H9 (cell line): ENCODE results near the gene MIER2. TPM values are rescaled to one million over a fixed set of nuclear protein-coding genes. Genes with fewer than 3 reads are reported as not detected.

Experiments
- DNase-seq: peaks from one replicate; pipeline ENCODE4 v3.0.0-alpha.2; 2017
- H2AFZ ChIP-seq: one replicate; pipeline ENCODE4 v1.6.1; 2013; ENCODE audit warnings: mild to moderate bottlenecking, low read length, control low read depth, moderate library complexity
- H2AK5ac ChIP-seq: 2 replicates; pipeline ENCODE4 v1.6.1; 2013; ENCODE audit warnings: low read length, control low read depth, mixed read lengths; ENCODE audit not compliant: insufficient read length
- H2BK120ac ChIP-seq: one replicate; pipeline ENCODE4 v1.6.1; 2013; ENCODE audit warnings: low read depth, mild to moderate bottlenecking, low read length, control low read depth, inconsistent platforms; ENCODE audit not compliant: poor library complexity, severe bottlenecking
- H2BK12ac ChIP-seq: 2 replicates; pipeline ENCODE4 v1.6.1; 2013; ENCODE audit warnings: low read length, control low read depth, mixed read lengths, low read depth; ENCODE audit not compliant: insufficient read length
- H2BK15ac ChIP-seq: 2 replicates; pipeline ENCODE4 v1.6.1; 2013; ENCODE audit warnings: low read depth, low read length, control low read depth
- H2BK20ac ChIP-seq: one replicate; pipeline ENCODE4 v1.6.1; 2013; ENCODE audit warnings: low read depth, mild to moderate bottlenecking, low read length, control low read depth, inconsistent platforms; ENCODE audit not compliant: poor library complexity, severe bottlenecking
- H2BK5ac ChIP-seq: 2 replicates; pipeline ENCODE4 v1.6.1; 2013; ENCODE audit warnings: low read length, control low read depth, mixed read lengths; ENCODE audit not compliant: insufficient read length
- H3K14ac ChIP-seq: 2 replicates; pipeline ENCODE4 v1.6.1; 2013; ENCODE audit warnings: low read length, control low read depth; ENCODE audit not compliant: insufficient read depth
- H3K18ac ChIP-seq: 2 replicates; pipeline ENCODE4 v1.6.1; 2013; ENCODE audit warnings: low read depth, mild to moderate bottlenecking, mixed read lengths, low read length, control low read depth; ENCODE audit not compliant: insufficient read length
- H3K23ac ChIP-seq: 2 replicates; pipeline ENCODE4 v1.6.1; 2013; ENCODE audit warnings: low read length, control low read depth, mixed read lengths, low read depth; ENCODE audit not compliant: insufficient read length
- H3K23me2 ChIP-seq: 2 replicates; pipeline ENCODE4 v1.6.1; 2013; ENCODE audit warnings: low read depth, mild to moderate bottlenecking, mixed read lengths, low read length, control low read depth; ENCODE audit not compliant: insufficient read length, poor library complexity, severe bottlenecking
- H3K27ac ChIP-seq: 2 replicates; pipeline ENCODE4 v1.5.1; 2013; ENCODE audit warnings: low read length, control low read depth, mixed read lengths, low read depth; ENCODE audit not compliant: insufficient read length
- H3K27me3 ChIP-seq: 2 replicates; pipeline ENCODE4 v1.6.1; 2013; ENCODE audit warnings: low read length, control low read depth, inconsistent platforms; ENCODE audit not compliant: insufficient read depth
- H3K4ac ChIP-seq: 2 replicates; pipeline ENCODE4 v1.6.1; 2013; ENCODE audit warnings: low read depth, mild to moderate bottlenecking, control low read depth, inconsistent platforms, low read length, moderate library complexity
- H3K4me1 ChIP-seq: 2 replicates; pipeline ENCODE4 v1.6.1; 2013; ENCODE audit warnings: low read length, control low read depth, inconsistent platforms; ENCODE audit not compliant: insufficient read depth
- H3K4me2 ChIP-seq: 2 replicates; pipeline ENCODE4 v1.6.1; 2013; ENCODE audit warnings: low read length, control low read depth, mixed read lengths; ENCODE audit not compliant: insufficient read length, insufficient read depth
- H3K56ac ChIP-seq: 2 replicates; pipeline ENCODE4 v1.6.1; 2013; ENCODE audit warnings: low read depth, mild to moderate bottlenecking, mixed read lengths, low read length, control low read depth; ENCODE audit not compliant: insufficient read length
- H3K79me1 ChIP-seq: 2 replicates; pipeline ENCODE4 v1.6.1; 2013; ENCODE audit warnings: low read depth, mild to moderate bottlenecking, moderate library complexity, low read length, control low read depth, inconsistent platforms; ENCODE audit not compliant: insufficient read depth, poor library complexity, severe bottlenecking
- H3K79me2 ChIP-seq: 2 replicates; pipeline ENCODE4 v1.6.1; 2013; ENCODE audit warnings: low read length, control low read depth, inconsistent platforms; ENCODE audit not compliant: insufficient read depth
- H3K9ac ChIP-seq: 2 replicates; pipeline ENCODE4 v1.6.1; 2013; ENCODE audit warnings: low read length, control low read depth, mixed read lengths; ENCODE audit not compliant: insufficient read length; ENCODE audit errors: extremely low read depth
- H3K9me3 ChIP-seq: one replicate; pipeline ENCODE4 v1.6.1; 2013; ENCODE audit warnings: low read depth, low read length, inconsistent platforms; ENCODE audit not compliant: control insufficient read depth
- H3T11ph ChIP-seq: one replicate; pipeline ENCODE4 v1.6.1; 2013; ENCODE audit warnings: mild to moderate bottlenecking, low read length, control low read depth, inconsistent platforms
- H4K20me1 ChIP-seq: one replicate; pipeline ENCODE4 v1.6.1; 2013; ENCODE audit not compliant: control insufficient read depth, insufficient read length, insufficient read depth
- H4K5ac ChIP-seq: 2 replicates; pipeline ENCODE4 v1.6.1; 2013; ENCODE audit warnings: low read depth, mild to moderate bottlenecking, mixed read lengths, low read length, control low read depth; ENCODE audit not compliant: insufficient read length
- H4K8ac ChIP-seq: replicated peaks from 2 replicates; pipeline ENCODE4 v1.6.1; 2013; ENCODE audit warnings: low read length, control low read depth, mixed read lengths, low read depth; ENCODE audit not compliant: insufficient read length
- H4K91ac ChIP-seq: 2 replicates; pipeline ENCODE4 v1.6.1; 2013; ENCODE audit warnings: low read depth, mild to moderate bottlenecking, moderate library complexity, mixed read lengths, low read length, control low read depth; ENCODE audit not compliant: insufficient read length
- H3K27ac Mint-ChIP-seq, 3 experiments: 2 replicates in 2 of 3; 3 replicates in 1 of 3; pipeline ENCODE4 v1.8.0; 2020 to 2021; ENCODE audit warnings: mixed read lengths in 3 of 3, mild to moderate bottlenecking in 1 of 3, moderate library complexity in 1 of 3
- H3K27me3 Mint-ChIP-seq: 2 replicates; pipeline ENCODE4 v1.8.0; 2021; ENCODE audit warnings: low read depth, mild to moderate bottlenecking, moderate library complexity, mixed read lengths
- H3K36me3 Mint-ChIP-seq, 3 experiments: 2 replicates in 2 of 3; 3 replicates in 1 of 3; pipeline ENCODE4 v1.8.0; 2020 to 2021; ENCODE audit warnings: low read depth in 3 of 3, mixed read lengths in 3 of 3; ENCODE audit not compliant: insufficient read depth in 1 of 3
- H3K4me1 Mint-ChIP-seq, 2 experiments: 2 replicates each; pipeline ENCODE4 v1.8.0; 2020; ENCODE audit warnings: mixed read lengths in 2 of 2
- H3K4me3 Mint-ChIP-seq, 2 experiments: 2 replicates in 1 of 2; 3 replicates in 1 of 2; pipeline ENCODE4 v1.8.0; 2020 to 2021; ENCODE audit warnings: mild to moderate bottlenecking in 2 of 2, mixed read lengths in 2 of 2, moderate library complexity in 1 of 2
- H3K9me3 Mint-ChIP-seq, 2 experiments: 2 replicates in 1 of 2; 3 replicates in 1 of 2; pipeline ENCODE4 v1.8.0; 2020; ENCODE audit warnings: mild to moderate bottlenecking in 2 of 2, mixed read lengths in 2 of 2, moderate library complexity in 1 of 2
- WGBS: extraction: QIAGEN DNeasy Blood & Tissue Kit; methylation state at CpG from one replicate; pipeline ENCODE4 v1.1.7; 2013; ENCODE audit warnings: missing lambda C conversion rate, low lambda C conversion rate, mixed read lengths; ENCODE audit not compliant: insufficient read length; ENCODE audit errors: extremely low coverage; 5-methylcytosine and 5-hydroxymethylcytosine counted together
- total RNA-seq: library from RNA; stranded (reverse); gene quantifications from 2 replicates; pipeline ENCODE4 v1.2.1, GENCODE V29; 2021
- TF ChIP-seq, protein P1 (sequence below): fragments of 200-600 bp; sonication (generic); conservative IDR thresholded peaks from 3 replicates; pipeline ENCODE4 v1.8.0; 2021; ENCODE audit warnings: antibody characterized with exemption, mild to moderate bottlenecking

MIER2 gene
- total RNA-seq, 1 experiment from 2014 or later, result 60.5 TPM

DNA sequence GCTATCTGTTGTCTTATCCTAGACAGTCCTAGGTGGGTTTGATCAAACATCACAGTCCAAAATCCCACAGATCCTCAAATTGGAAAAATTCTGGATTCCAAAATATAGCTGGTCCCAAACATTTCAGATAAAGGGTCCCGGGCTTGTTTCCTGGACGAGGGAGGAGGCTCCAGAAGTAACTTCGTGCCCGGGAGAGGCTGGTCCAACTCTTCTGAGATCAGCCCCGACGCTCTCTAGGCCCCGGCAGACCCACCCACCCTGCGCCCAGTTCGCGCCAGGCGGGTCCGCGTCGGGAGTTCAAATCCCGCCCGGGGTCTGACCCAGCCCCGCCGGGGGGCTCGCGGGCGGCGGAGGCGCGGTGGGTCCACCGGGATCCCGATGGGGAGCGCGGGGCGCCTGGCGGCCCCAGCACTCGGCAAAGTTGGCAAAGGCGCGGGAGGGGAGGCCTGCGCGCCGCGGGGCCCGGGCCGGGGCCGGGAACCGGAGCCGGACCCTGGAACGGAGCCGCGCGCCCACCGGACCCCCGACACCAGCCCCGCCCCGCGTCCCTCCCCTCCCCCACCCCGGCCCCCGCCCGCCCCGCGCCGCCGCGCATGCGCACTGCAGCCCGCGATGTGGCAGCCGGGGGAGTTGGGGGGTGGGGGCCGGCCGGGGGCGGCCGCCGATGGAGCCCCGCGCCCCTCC, 513 bp downstream of the MIER2 start:
- Histone ChIP-seq H3K27ac (no peak overlapping the region), H2BK15ac (no peak overlapping the region), H3K4ac (no peak overlapping the region), H2AFZ (no peak overlapping the region), H3K27me3 (no peaks in the 10 kb centered on the region; the same call in 1 of the 2 replicates), H3K79me1 (peaks cover 11% of the 10 kb centered on the region), H2BK12ac (no peak overlapping the region), H4K5ac (no peak overlapping the region), H2BK120ac (no peak overlapping the region), H3K14ac (peak overlapping the region; percentile 34; the same call in 1 of the 2 replicates), H3K4me1 (no peaks in the 10 kb centered on the region; the same call in 1 of the 2 replicates), H3K56ac (no peak overlapping the region), H3K9me3 (no peaks in the 10 kb centered on the region), H3K18ac (no peak overlapping the region), H3K23ac (no peak overlapping the region), H2BK5ac (no peak overlapping the region), H3K79me2 (peaks cover 46% of the 10 kb centered on the region), H3T11ph (no peak overlapping the region), H4K91ac (no peak overlapping the region), H3K4me2 (peak overlapping the region; percentile 82), H2AK5ac (no peak overlapping the region), H3K9ac (peak overlapping the region; percentile 9), H4K8ac (no peak overlapping the region), H2BK20ac (no peak overlapping the region), H4K20me1 (no peaks in the 10 kb centered on the region), H3K23me2 (peaks cover 14% of the 10 kb centered on the region)
- TF ChIP-seq, protein P1, sequence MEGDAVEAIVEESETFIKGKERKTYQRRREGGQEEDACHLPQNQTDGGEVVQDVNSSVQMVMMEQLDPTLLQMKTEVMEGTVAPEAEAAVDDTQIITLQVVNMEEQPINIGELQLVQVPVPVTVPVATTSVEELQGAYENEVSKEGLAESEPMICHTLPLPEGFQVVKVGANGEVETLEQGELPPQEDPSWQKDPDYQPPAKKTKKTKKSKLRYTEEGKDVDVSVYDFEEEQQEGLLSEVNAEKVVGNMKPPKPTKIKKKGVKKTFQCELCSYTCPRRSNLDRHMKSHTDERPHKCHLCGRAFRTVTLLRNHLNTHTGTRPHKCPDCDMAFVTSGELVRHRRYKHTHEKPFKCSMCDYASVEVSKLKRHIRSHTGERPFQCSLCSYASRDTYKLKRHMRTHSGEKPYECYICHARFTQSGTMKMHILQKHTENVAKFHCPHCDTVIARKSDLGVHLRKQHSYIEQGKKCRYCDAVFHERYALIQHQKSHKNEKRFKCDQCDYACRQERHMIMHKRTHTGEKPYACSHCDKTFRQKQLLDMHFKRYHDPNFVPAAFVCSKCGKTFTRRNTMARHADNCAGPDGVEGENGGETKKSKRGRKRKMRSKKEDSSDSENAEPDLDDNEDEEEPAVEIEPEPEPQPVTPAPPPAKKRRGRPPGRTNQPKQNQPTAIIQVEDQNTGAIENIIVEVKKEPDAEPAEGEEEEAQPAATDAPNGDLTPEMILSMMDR, result no peak
- DNase-seq, result no peak
- Mint-ChIP-seq H3K27ac (peak overlapping the region in 2 of 3 experiments; percentile 19 to 86; a peak in 2 of 7 replicates), H3K4me1 (peaks cover 39 to 41% of the 10 kb centered on the region in 2 experiments), H3K4me3 (peak overlapping the region; percentile 79 to 83), H3K36me3 (peaks cover 31 to 43% (median 41%) of the 10 kb centered on the region in 3 experiments), H3K9me3 (peaks cover 4% of the 10 kb centered on the region in 2 experiments; a peak in 3 of 5 replicates), H3K27me3 (peaks cover 17% of the 10 kb centered on the region)
- WGBS, result no CpG with 5 or more reads among the region's 70 CpGs
